Activated CD4-positive, CD25-positive, alpha-beta regulatory T cell treated with anti-CD3 and anti-CD28 coated beads, Interleukin-2, amount 50 U/mL, for 24 hours (primary cell): ENCODE results near the gene B9D1.
A peak's percentile ranks its signal among the peaks of the same experiment; 100 is the strongest.

Experiments
- ATAC-seq, 2 donors: fragments of 150-1000 bp; cut with Tn5 transposase; one replicate each; pipeline ENCODE4 v1.10.0; 2021; ENCODE audit warnings: mild to moderate bottlenecking in 1 of 2, moderate library complexity in 1 of 2

The B9D1 gene

GRCh38 chr17:19388791-19389785 is 26.6 kb upstream of the B9D1 start:
- no peak for ATAC-seq

DNA sequence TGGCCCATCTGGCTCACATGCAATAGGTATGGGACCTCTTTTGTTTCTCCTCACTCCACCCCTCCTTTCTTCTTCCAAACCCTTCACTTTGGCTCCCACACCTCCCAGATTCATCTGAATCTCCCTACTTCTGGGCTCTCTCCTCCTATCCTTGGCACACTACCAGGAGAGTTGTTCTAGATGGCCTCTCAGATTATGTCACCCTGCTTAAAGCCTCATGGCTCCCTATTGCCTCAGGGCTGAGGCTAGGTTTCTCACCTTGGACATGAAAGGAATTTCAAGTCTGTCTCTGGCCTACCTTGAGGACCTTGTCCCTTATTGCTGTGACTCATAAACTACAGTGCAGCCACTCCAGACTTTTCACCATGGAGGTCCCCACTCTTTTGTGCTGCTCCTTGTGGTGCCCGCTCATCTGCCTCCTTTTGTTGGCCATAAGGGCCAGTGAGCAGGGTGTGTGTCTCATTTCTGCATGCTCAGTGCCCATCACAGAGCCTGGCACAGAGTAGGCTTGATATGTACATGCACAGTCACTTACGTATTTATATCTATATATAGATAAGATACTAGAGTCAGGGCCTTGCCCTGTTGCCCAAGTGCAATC is 25.5 kb upstream of the B9D1 start:
- ATAC-seq, result no peak

DNA sequence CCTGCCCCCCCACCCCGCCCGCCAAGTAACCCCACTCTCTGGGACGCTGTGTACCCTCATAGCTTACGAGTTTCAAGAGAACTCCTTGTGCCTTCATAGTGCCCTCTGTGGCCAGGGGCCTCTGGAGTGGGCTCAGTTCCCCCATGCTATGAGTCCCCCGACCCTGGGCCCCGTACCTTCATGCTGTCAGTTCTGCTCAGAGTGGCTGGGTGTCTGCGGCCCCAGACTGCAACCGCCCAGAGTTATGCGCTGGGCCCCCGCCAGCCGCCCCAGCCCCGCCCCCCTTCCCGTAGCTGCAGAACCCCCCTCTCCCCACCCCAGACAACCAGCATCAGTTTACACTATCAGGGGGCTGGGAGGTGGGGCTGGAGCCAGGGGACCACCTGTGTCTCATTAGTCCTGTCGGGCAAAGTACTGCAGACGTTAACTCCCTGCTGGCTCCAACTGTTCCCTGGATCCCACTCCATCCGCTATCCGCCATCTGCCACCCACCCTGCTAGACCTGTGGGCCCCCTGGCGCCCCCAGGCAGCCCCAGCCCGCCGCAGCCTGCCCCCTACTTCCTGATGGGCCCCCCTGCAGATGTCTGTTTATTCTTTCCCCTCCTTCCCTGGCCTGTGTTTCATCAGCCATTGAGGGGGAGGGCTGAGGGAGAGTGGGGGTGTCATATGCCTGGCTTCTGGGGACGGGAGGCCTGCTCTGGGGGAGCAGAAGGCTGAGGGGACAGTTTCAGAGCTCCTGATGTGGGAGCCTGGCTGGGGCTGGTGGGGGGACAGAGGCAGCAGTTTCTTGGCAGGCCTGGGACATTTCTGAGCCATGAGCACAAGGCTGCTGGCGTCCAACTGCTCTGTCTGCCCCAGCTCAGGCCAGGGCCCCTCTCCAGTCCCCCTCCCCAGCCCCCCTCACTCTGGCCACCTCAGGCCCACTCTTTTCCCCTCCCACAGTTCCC is 24.7 kb upstream of the B9D1 start, which contains the start of gene MFAP4:
Gene MFAP4, minus strand, starts transcription at position 217 of the 947 bp plus-strand sequence. Its CDS starts 35 bp downstream, at position 182.
- no peak for ATAC-seq

GRCh38 chr17:19386051-19386929 is 23.8 kb upstream of the B9D1 start:
- ATAC-seq, result peak; percentile 33 to 53

DNA sequence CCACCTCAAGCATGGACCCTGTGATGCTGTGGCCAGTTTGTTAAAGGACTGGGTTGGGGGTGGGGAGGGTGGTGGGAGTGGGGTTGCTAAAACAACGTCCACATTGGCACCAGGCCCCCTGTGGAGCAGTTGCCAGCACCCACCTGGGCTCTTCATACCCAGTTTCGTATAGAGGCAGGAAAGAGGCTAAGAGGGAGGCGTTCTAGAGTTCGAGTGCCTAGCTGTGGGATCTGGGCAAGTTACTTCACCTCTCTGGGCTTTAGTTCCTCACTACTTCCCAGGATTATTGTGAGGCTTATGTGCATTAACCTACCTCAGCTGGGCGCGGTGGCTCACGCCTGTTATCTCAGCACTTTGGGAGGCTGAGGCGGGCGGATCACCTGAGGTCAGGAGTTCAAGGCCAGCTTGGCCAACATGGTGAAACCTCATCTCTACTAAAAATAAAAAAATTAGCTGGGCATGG is 23.0 kb upstream of the B9D1 start:
- no peak for ATAC-seq

GRCh38 chr17:19384723-19385391 is 22.3 kb upstream of the B9D1 start:
- no peak for ATAC-seq

GRCh38 chr17:19383681-19384470 is 21.4 kb upstream of the B9D1 start:
- no peak for ATAC-seq

- no peak for ATAC-seq
These were observed 20.3 kb upstream of the B9D1 start for GRCh38 chr17:19382531-19383444.

GRCh38 chr17:19381741-19382444 is 19.4 kb upstream of the B9D1 start:
- ATAC-seq, result no peak

DNA sequence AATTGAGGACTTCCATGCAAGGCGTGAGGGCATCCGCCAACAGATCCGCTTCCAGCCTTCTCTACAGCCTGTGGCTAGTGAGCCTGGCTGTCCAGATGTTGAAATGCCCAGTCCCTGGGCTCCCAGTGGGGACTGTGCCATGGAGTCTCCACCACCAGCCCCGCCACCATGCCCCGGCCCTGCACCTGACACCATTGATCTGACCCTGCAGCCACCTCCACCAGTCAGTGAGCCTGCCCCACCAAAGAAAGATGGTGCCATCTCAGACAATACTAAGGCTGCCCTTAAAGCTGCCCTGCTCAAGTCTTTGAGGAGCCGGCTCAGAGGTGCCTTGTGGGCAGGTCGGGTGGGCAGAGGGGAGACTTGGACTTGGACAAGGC is 18.8 kb upstream of the B9D1 start:
- ATAC-seq, result no peak

- ATAC-seq, result no peak
These were observed 18.2 kb upstream of the B9D1 start for GRCh38 chr17:19380481-19381301.

GRCh38 chr17:19379361-19380065 is 17.0 kb upstream of the B9D1 start:
- ATAC-seq, result no peak

GRCh38 chr17:19378416-19379360 is 16.2 kb upstream of the B9D1 start, which contains the start of gene MAPK7:
Gene MAPK7, plus strand, starts transcription at chr17:19378498. Its CDS starts 403 bp downstream, at chr17:19378901.
- ATAC-seq, result peak in 1 of 2 donors; percentile 1

- ATAC-seq, result peak; percentile 94 to 95
These were observed 15.3 kb upstream of the B9D1 start for GRCh38 chr17:19377602-19378415.
